GM12865 (cell line): Measurements from ENCODE around the gene GAL3ST3.
A peak's percentile ranks its signal among the peaks of the same experiment; 100 is the strongest.

ENCODE experiments used
- DNase-seq: peaks from one replicate; pipeline ENCODE4 v3.0.0; 2010; ENCODE audit warnings: low read depth
- H3K4me3 ChIP-seq: 2 replicates; pipeline ENCODE4 v1.5.1; 2011; ENCODE audit warnings: mild to moderate bottlenecking, low read depth, low read length, control low read depth
- CTCF ChIP-seq: IDR thresholded peaks from 2 replicates; pipeline ENCODE4 v1.5.1; 2011; ENCODE audit warnings: low read length, control low read depth, low read depth, inconsistent platforms; ENCODE audit not compliant: insufficient read depth; ENCODE audit errors: missing control alignments

GAL3ST3 gene

GRCh38 chr11:66002648-66003225 lies 46.2 kb downstream of the GAL3ST3 start:
- DNase-seq: no peak
- H3K4me3 ChIP-seq: peak overlapping the region; percentile 88
- no peak for TF ChIP-seq CTCF

- H3K4me3 ChIP-seq: peak within 1 kb of the TSS; percentile 88
- peak; percentile 99 for DNase-seq
- TF ChIP-seq CTCF: no peak
Observed at GRCh38 chr11:66001942-66002647, 46.9 kb downstream of the GAL3ST3 start, which contains the start of the genes BANF1 and EIF1AD. Gene BANF1 (plus strand): TSS chr11:66002503. CDS start chr11:66003251, 748 bp downstream. Gene EIF1AD (minus strand): TSS chr11:66002157. CDS start chr11:66000389, 1,768 bp downstream.

GRCh38 chr11:65997286-65997685 lies 51.7 kb downstream of the GAL3ST3 start:
- no peak for TF ChIP-seq CTCF
- no peak for DNase-seq
- no peak overlapping the region for H3K4me3 ChIP-seq

- TF ChIP-seq CTCF: no peak
- no peak overlapping the region for H3K4me3 ChIP-seq
- no peak for DNase-seq
Observed at GRCh38 chr11:65992056-65992455, 56.9 kb downstream of the GAL3ST3 start.
